Glutamatergic neuron (in vitro differentiated cells): Measurements from ENCODE around the gene P2RY6. TPM values are rescaled to one million over a fixed set of nuclear protein-coding genes. Genes with fewer than 3 reads are reported as not detected.
A peak's percentile ranks its signal among the peaks of the same experiment; 100 is the strongest.

ENCODE experiments used
- DNase-seq: peaks from one replicate; pipeline ENCODE4 v3.0.0; 2022
- H3K27ac Mint-ChIP-seq: one replicate; pipeline ENCODE4 v1.8.0; 2020; ENCODE audit warnings: mild to moderate bottlenecking, mixed read lengths, inconsistent platforms; ENCODE audit not compliant: unreplicated experiment
- H3K27me3 Mint-ChIP-seq: one replicate; pipeline ENCODE4 v1.8.0; 2020; ENCODE audit warnings: mild to moderate bottlenecking, moderate library complexity, mixed read lengths, inconsistent platforms; ENCODE audit not compliant: unreplicated experiment
- H3K36me3 Mint-ChIP-seq: one replicate; pipeline ENCODE4 v1.8.0; 2020; ENCODE audit warnings: mild to moderate bottlenecking, mixed read lengths, inconsistent platforms; ENCODE audit not compliant: unreplicated experiment
- H3K4me1 Mint-ChIP-seq: one replicate; pipeline ENCODE4 v1.8.0; 2020; ENCODE audit warnings: mild to moderate bottlenecking, low read depth, mixed read lengths, inconsistent platforms; ENCODE audit not compliant: unreplicated experiment
- H3K4me3 Mint-ChIP-seq: one replicate; pipeline ENCODE4 v1.8.0; 2020; ENCODE audit warnings: mild to moderate bottlenecking, mixed read lengths, inconsistent platforms; ENCODE audit not compliant: unreplicated experiment
- H3K9me3 Mint-ChIP-seq: one replicate; pipeline ENCODE4 v1.8.0; 2020; ENCODE audit warnings: mild to moderate bottlenecking, moderate library complexity, mixed read lengths, inconsistent platforms; ENCODE audit not compliant: unreplicated experiment
- total RNA-seq: library from RNA; stranded (reverse); fragmentation: NEBNext Ultra II Directional; extraction: Animal tissue kit (Norgen Biotek cat#: 25700); gene quantifications from one replicate; pipeline ENCODE4 v1.2.1, GENCODE V29; 2021; ENCODE audit not compliant: unreplicated experiment
- TF ChIP-seq, protein P1 (sequence below): fragments of 200-600 bp; sonication (generic); IDR thresholded peaks from one replicate; pipeline ENCODE4 v1.5.0; 2021; ENCODE audit not compliant: partially characterized antibody, unreplicated experiment

The P2RY6 gene
- total RNA-seq, 1 donor from 2014 or later = not detected

DNA sequence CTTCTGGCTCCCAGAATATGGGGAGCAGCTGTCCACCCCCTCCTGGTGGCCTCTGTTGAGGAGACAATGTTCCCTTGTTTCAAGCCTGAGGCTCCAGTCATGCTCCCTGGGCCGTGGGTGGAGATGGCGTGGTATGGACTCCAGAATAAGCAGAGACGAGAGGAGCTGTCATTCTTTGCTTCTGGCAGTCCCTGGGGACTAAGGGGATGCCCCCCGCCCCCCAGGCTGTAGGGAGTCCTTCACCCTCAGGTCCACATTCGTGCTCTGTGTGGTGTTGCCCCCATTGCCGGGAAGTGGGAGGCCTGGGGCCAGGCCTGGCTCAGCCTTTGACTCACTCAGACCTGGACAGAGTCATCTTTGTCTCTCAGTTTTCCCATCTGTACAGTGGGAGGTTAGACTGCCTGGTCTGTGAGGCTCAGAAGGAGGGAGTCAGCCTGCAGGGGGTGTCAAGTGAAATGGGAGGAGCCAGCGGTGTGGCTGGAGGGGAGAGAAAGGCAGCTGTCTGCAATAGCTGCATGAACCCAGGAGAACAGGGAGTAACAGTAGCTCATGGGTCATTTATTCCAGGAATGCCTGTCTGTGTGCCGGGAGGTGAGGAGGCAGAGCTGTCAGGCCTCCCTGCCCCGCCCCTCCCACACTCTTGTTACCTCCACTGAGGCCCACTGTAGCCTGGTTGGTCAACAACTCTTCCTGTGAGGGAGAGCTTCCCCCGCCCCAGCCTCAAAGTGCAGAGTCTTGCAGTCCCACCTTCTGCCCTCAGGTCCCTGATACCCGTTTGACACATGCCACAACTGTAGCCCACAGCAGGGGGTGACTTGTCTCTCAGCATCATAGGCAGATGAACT, 42.2 kb downstream of the P2RY6 start:
- Mint-ChIP-seq H3K27ac (peak overlapping the region; percentile 80), H3K36me3 (peaks cover 6% of the 10 kb centered on the region), H3K4me1 (peaks cover 22% of the 10 kb centered on the region), H3K9me3 (peaks cover 8% of the 10 kb centered on the region), H3K27me3 (peaks cover 17% of the 10 kb centered on the region), H3K4me3 (no peak overlapping the region)
- TF ChIP-seq, protein P1, sequence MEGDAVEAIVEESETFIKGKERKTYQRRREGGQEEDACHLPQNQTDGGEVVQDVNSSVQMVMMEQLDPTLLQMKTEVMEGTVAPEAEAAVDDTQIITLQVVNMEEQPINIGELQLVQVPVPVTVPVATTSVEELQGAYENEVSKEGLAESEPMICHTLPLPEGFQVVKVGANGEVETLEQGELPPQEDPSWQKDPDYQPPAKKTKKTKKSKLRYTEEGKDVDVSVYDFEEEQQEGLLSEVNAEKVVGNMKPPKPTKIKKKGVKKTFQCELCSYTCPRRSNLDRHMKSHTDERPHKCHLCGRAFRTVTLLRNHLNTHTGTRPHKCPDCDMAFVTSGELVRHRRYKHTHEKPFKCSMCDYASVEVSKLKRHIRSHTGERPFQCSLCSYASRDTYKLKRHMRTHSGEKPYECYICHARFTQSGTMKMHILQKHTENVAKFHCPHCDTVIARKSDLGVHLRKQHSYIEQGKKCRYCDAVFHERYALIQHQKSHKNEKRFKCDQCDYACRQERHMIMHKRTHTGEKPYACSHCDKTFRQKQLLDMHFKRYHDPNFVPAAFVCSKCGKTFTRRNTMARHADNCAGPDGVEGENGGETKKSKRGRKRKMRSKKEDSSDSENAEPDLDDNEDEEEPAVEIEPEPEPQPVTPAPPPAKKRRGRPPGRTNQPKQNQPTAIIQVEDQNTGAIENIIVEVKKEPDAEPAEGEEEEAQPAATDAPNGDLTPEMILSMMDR = no peak
- DNase-seq = no peak

DNA sequence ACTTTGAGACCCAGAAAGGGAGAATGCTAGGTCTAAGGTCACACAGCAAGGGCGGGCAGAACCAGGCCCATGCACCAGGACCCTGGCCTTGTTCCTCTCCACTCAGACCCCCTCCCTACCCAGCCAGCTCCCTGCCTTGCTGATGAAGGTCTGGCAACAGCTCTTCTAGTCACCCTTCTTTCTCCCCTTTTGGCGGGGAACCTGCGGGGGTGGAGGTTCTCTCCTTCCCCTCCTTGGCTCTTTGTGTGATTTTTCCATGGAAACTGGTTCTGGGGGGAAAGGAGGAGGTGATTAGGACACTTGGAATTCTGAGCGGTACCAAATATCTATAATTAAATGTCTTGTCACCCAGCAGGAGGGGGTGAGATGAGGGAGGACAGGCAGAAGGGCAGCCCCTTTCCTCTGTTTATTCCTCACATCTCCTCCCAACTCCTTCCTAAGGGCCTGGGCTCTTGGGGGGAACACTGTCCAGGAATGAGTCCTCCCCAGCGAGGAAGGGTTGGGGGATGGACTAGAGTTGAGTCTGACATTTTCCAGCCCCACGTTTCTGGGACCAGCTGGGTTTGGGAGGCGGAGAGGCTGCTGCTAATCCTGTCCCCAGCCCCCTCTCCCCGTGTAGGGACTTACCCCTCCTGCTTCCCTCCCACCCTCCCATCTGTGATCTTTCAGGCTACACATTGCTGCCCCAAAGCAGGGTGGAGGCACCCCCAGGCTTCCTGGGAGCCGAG, 43.3 kb downstream of the P2RY6 start:
- peaks cover 17% of the 10 kb centered on the region for H3K27me3 Mint-ChIP-seq
- peaks cover 23% of the 10 kb centered on the region for H3K4me1 Mint-ChIP-seq
- TF ChIP-seq, protein P1 = no peak
- H3K4me3 Mint-ChIP-seq = no peak overlapping the region
- peaks cover 10% of the 10 kb centered on the region for H3K9me3 Mint-ChIP-seq
- no peak for DNase-seq
- H3K36me3 Mint-ChIP-seq = peaks cover 6% of the 10 kb centered on the region
- peak overlapping the region; percentile 25 for H3K27ac Mint-ChIP-seq

DNA sequence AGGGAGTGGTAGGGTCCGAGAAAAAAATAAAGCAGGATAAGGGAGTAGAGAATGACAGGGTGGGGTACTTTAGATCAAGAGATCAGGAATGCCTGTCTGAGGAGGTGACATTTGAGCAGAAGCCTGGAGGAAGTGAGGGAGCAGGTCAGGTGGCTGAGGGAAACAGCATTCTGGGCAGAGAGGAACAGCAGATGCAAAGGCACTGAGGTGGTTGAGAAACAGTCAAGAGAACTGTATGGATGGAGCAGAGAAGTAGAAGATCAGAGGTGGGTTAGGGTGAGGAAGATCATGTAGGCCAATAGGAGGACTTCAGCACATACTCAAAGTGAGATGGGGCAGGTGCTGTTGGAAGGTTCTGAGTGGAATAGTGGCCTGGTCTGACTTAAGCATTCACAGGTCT, 44.3 kb downstream of the P2RY6 start:
- Mint-ChIP-seq H3K4me3 (no peak overlapping the region), H3K4me1 (peaks cover 24% of the 10 kb centered on the region), H3K27ac (peak overlapping the region; percentile 25), H3K27me3 (peaks cover 17% of the 10 kb centered on the region), H3K36me3 (peaks cover 6% of the 10 kb centered on the region), H3K9me3 (peaks cover 10% of the 10 kb centered on the region)
- TF ChIP-seq, protein P1 = no peak
- DNase-seq = no peak

DNA sequence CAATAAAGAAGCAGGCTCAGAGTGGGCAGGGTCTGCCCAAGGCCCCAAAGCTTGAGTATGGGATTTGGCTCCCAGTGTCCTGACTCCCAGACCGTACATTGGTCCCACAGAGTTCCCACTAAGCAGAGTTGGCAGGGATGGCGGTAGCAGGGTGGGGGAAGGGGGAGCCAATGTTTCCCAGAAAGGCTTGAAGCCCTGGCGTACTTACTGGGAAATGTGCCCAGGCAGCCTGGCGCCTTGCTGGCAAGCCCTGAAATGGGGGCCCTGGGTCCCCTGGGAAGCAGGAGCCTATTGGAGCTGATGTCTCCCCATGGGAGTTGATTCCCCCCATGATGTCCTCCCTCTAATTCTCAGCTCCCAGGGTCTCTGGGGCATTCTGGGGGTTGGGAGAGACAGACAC, 45.2 kb downstream of the P2RY6 start:
- peaks cover 17% of the 10 kb centered on the region for H3K27me3 Mint-ChIP-seq
- TF ChIP-seq, protein P1 = no peak
- peaks cover 6% of the 10 kb centered on the region for H3K36me3 Mint-ChIP-seq
- peaks cover 27% of the 10 kb centered on the region for H3K4me1 Mint-ChIP-seq
- no peak overlapping the region for H3K27ac Mint-ChIP-seq
- H3K9me3 Mint-ChIP-seq = peaks cover 7% of the 10 kb centered on the region
- no peak for DNase-seq
- no peak overlapping the region for H3K4me3 Mint-ChIP-seq

DNA sequence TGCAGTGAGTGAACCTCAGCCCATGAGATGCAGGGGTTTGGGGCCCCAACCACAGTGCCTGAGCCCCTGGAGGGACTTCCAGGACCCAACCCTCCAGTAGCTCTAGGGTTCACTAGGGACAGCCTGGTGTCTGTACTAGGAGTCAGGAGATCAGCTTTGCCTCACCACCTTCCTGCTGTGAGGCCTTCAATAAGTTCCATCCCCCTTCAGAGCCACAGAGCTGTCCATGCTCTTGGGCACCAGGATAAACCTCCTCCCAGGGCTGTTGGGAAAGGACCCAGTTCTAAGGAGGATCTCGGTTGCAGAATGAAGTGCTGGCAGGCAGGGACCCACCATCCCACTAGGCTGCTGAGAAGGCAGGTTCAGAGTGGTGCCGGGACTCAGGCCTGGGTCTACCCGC, 45.7 kb downstream of the P2RY6 start:
- DNase-seq = no peak
- Mint-ChIP-seq H3K4me3 (no peak overlapping the region), H3K4me1 (peaks cover 29% of the 10 kb centered on the region), H3K9me3 (peaks cover 7% of the 10 kb centered on the region), H3K27ac (no peak overlapping the region), H3K36me3 (peaks cover 6% of the 10 kb centered on the region), H3K27me3 (peaks cover 18% of the 10 kb centered on the region)
- TF ChIP-seq, protein P1 = no peak
